ENCODE data around the gene MAPRE3.
"Not testable (repeated sequence)": the region's sequence is repeated elsewhere in the genome, so short reads cannot be mapped to it uniquely, and the experiment has no call there.

MAPRE3 gene

DNA sequence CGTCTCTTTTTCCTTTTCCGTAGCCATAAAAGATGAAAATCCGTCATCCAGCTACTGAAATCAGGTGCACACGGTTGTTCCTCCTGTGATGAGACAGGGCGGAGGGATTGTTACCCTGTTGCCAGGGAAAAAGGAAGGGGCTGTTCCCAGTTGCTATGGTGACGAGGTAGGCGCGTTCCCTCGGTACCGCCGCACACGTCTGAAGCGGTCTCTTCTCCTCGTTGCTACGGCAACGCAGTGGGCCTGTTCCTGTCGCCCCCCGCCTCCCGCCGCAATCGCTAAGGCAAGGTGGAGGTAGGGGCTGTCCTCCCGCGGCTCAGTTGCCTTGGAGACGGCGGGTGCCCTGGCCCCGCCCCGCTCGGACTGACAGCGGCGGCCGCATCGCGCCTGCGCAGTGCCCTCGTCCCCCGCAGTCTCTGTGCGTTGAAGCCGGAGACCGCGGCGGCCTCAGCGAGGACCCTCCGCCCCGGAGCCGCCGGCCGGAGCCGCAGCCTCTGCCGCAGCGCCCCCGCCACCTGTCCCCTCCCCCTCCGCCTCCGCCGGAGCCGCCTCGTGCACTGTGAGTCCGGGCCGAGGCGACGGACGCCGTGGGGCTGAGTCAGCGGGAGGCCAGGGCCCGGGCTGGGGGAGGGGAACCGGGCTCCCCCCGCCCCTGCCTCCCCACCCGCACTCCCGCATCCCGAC lies at the start of gene MAPRE3:
Gene MAPRE3, plus strand, starts transcription at position 394 of the 684 bp plus-strand sequence. CDS start 51,582 bp downstream, outside the sequence.
- DNase-seq (ENCODE audit: low spot score) = peak; percentile 76

- DNase-seq (ENCODE audit: low spot score) = no peak
Measured at GRCh38 chr2:26921323-26921722, 49.1 kb upstream of the MAPRE3 start.

- peak; percentile 84 for DNase-seq (ENCODE audit: low spot score)
Measured at GRCh38 chr2:26922405-26923188, 47.8 kb upstream of the MAPRE3 start.

- not testable (repeated sequence) for DNase-seq (ENCODE audit: low spot score)
Measured at GRCh38 chr2:26923189-26923466, 47.3 kb upstream of the MAPRE3 start.

GRCh38 chr2:26924731-26925099 lies 45.7 kb upstream of the MAPRE3 start:
- DNase-seq (ENCODE audit: low spot score) = no peak

GRCh38 chr2:26925100-26925791 lies 45.2 kb upstream of the MAPRE3 start:
- no peak for DNase-seq (ENCODE audit: low spot score)

DNA sequence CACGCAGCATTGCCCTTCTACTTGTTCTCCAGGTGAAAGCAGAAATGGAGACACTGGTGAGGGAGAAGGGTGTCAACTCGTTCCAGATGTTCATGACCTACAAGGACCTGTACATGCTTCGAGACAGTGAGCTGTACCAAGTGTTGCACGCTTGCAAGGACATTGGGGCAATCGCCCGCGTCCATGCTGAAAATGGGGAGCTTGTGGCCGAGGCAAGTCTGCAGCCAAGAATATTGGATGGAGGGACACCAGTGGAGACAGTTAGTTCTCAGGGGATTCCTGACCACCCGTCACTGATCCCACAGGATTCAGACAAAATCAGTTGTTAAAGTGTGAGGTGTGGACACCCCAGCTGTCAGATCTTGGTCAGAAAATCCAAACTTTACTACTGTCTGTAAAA lies 43.2 kb upstream of the MAPRE3 start:
- DNase-seq (ENCODE audit: low spot score) = no peak

DNA sequence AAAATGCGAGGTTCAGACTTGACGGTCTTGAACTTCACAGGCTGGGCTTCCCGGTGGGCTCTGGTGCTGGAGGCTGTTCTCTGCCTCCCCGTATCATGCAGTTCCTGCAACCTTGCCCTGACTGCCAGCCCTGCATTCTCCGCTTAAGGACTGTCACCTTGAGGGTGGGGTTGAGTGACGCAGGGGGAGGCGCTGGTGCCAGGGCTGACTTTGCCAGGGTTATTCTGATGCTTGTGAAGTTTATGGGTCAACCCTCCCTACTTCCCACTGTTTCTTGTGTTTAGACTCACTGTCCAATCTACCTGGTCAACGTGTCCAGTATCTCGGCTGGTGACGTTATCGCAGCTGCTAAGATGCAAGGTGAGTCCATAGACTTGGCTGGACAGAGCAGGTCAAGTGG lies 37.5 kb upstream of the MAPRE3 start:
- no peak for DNase-seq (ENCODE audit: low spot score)

GRCh38 chr2:26933431-26934334 lies 36.8 kb upstream of the MAPRE3 start:
- no peak for DNase-seq (ENCODE audit: low spot score)

- no peak for DNase-seq (ENCODE audit: low spot score)
Measured at GRCh38 chr2:26934335-26934724, 36.1 kb upstream of the MAPRE3 start.

DNA sequence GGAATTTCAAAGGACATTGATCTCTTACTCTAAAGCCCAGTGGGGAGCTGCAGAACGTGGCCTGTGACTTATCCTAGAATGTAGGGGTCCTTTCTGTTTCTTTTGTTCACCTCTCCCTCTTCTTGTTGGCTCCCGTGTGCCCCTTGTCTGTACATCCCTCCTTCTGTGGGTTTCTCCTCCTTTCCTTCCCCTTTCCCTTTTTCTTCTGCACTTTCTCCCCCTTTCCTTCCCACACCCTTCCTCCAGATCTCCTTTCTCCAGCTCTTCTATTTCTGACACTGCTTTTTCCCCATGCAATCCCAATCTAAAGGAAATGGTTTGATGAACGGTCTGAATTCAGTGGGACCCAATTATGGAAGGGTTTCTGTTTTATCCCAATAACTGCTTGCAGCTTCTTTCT lies 35.5 kb upstream of the MAPRE3 start:
- no peak for DNase-seq (ENCODE audit: low spot score)

DNA sequence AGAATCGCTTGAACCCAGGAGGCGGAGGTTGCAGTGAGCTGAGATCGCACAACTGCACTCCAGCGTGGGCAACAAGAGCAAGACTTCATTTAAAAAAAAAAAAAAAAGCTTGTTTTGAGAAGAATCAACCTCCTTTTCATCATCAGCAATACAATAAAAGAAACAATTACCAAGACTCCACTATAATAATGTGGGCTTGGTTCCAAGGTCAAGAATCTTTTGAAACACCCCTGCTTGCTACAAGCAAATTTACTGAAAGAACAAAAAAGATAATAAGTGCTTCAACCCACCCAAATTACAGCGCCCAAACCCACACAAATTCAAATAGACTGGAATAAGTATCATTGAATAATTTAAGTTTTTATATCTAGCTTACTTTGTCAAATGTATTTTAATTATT lies 33.6 kb upstream of the MAPRE3 start:
- no peak for DNase-seq (ENCODE audit: low spot score)

DNA sequence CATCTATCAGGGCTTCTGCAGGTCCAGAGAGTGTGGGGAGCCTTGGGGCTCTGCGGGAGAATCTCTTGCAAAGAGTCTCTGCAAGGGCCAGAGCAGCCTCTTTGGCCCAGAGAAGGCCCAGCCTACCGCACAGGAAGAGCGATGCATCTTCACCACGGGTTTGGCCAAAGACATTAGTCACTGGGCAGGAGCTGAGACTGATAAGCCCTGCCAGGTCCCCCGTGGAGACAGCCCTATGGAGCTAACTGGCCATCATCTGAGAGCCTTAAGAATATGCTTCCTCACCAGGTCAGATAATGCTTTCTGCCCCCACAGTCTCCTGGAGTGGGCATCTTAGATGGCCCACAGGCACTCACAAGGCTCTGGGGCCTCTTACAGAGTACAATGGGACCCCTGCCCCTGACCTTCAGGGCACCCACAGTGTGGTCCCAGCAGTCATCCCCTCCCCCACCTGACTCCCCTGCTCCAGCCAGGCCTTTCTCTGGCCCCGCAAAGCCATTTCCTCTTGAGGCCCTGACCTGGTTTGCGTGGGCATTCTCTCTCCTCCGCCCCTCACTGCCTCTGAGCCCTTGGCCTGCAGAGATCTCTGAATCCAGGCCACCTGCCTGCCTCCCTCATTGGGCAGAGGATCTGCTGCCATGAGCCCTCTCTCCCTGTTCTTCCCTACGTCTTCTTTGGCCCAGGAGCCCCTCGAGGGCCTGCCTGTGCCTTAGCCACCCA lies 31.9 kb upstream of the MAPRE3 start:
- DNase-seq (ENCODE audit: low spot score) = no peak

DNA sequence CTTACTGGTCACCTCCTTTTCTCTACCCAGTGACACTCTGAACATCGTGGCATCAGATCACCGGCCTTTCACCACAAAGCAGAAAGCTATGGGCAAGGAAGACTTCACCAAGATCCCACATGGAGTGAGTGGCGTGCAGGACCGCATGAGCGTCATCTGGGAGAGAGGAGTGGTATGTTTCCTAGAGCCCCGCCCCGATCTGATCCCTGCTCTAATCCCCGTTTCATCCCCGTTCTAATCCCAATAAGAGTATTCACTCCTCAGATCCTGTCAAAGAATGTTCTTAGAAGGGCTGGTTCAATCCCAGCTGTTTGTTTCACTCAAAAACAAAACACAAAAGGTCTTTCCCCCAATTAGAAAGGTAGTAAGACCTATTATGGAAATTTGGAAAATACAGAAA lies 30.4 kb upstream of the MAPRE3 start:
- no peak for DNase-seq (ENCODE audit: low spot score)

GRCh38 chr2:26941486-26941885 lies 29.0 kb upstream of the MAPRE3 start:
- DNase-seq (ENCODE audit: low spot score) = no peak

DNA sequence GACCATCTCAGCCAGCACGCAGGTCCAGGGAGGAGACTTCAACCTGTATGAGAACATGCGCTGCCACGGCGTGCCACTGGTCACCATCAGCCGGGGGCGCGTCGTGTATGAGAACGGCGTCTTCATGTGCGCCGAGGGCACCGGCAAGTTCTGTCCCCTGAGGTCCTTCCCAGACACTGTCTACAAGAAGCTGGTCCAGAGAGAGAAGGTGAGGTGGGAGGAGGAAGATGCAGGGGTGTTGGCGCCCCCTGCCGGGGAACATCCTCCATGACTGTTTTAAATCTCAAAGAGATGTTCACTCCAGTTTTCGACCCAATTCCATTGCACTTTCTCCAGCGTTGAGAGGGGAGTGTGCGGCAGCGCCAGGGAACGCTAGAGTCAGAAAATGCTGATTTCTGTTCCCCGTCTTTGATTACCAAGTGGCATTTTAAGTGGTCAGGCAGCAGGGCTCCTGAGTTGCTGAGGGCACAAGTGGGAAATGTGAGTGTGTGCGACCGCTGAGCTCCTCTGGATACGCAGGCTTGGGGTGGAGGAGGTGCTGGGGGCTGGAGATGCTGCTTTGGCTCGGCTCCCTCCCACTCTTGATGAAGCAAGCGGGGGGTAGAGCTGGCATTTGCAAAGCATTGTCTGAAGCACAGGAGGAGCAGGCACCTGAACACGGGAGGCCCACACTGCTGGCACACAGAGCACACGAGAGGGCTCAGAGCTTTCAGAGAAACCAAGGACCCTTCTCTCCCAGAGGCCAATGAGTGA lies 27.7 kb upstream of the MAPRE3 start:
- DNase-seq (ENCODE audit: low spot score) = peak; percentile 80

GRCh38 chr2:26945991-26946750 lies 24.3 kb upstream of the MAPRE3 start:
- peak; percentile 77 for DNase-seq (ENCODE audit: low spot score)

- peak; percentile 55 for DNase-seq (ENCODE audit: low spot score)
Measured at GRCh38 chr2:26946841-26947784, 23.3 kb upstream of the MAPRE3 start.

GRCh38 chr2:26948800-26949199 lies 21.6 kb upstream of the MAPRE3 start:
- no peak for DNase-seq (ENCODE audit: low spot score)
